Adrenal gland (tissue), 5 donors: ENCODE results near the gene TRMT61B.

Experiments used
- POLR2A ChIP-seq, 2 donors: fragments of 450-650 bp; IDR thresholded peaks; one replicate each; pipeline ENCODE4 v1.6.1; 2017; ENCODE audit warnings: antibody characterized with exemption in 2 of 2, mild to moderate bottlenecking in 2 of 2, moderate library complexity in 1 of 2
- TF ChIP-seq, protein P1 (sequence below), 6 experiments: fragments of 450-650 bp in 4 of 6; fragments of 200-600 bp in 2 of 6; sonication (generic) in 1 of 6; IDR thresholded peaks; 1 replicate in 5 of 6; 2 replicates in 1 of 6; pipeline versions ENCODE4 v1.5.1 to v1.8.0; 2016 to 2021; ENCODE audit warnings: antibody characterized with exemption in 6 of 6, mild to moderate bottlenecking in 2 of 6, moderate library complexity in 1 of 6
- donor health status: DM: no; HTN: no; CAD: no.

DNA sequence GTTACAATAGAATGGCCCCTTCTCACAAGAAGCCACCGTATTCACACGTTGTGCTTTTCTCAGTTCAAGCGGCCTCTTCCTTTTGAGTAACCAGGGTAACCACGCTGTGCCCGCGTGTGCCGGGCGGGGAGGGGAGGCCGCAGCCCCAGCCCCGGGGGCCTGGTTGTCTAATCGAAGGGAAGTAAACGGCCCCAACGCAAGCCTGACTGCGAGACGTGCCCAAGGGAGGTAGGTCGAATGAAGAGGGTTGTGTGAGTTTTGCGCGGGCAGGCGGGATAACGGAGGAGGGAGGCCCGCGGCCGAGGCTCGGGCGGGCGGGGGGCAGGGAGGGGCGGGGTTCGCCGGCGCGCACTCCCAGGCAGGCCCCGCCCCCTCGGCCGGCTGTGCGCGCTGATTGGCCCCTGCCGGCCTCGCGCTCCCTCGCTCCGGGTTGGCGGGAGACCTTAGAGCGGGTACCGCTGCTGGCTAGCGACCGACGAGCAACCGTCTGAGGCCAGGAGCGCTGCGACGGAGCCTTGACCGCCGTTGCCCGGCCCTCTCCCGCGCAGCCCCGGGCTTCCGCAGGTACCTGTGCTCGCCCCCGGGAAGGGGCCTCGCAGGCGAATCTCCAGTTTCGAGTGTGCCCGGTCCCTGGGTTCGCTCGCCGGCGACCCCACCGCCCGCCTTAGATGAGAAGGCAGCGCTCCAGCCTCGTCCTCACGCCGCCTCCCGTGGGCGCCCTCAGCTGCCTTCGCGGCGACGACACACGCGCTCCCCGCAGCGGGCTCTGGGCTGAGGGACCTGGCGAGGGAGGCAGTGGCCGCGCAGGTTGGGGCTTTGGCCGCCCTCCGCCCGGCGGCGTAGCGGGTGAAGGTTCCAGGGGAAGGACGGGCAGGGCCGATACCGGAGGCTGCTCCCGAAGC is 59.5 kb downstream of the TRMT61B start, which contains the start of gene SPDYA:
- TF ChIP-seq, protein P1, sequence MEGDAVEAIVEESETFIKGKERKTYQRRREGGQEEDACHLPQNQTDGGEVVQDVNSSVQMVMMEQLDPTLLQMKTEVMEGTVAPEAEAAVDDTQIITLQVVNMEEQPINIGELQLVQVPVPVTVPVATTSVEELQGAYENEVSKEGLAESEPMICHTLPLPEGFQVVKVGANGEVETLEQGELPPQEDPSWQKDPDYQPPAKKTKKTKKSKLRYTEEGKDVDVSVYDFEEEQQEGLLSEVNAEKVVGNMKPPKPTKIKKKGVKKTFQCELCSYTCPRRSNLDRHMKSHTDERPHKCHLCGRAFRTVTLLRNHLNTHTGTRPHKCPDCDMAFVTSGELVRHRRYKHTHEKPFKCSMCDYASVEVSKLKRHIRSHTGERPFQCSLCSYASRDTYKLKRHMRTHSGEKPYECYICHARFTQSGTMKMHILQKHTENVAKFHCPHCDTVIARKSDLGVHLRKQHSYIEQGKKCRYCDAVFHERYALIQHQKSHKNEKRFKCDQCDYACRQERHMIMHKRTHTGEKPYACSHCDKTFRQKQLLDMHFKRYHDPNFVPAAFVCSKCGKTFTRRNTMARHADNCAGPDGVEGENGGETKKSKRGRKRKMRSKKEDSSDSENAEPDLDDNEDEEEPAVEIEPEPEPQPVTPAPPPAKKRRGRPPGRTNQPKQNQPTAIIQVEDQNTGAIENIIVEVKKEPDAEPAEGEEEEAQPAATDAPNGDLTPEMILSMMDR (IDR thresholded peaks at IDR 0.05), result no peak
- no peak for TF ChIP-seq POLR2A (IDR thresholded peaks at IDR 0.05)
